ENCODE measurements around the gene SMAD4. TPM values are rescaled to one million over a fixed set of nuclear protein-coding genes. Genes with fewer than 3 reads are reported as not detected.
A peak's percentile ranks its signal among the peaks of the same experiment; 100 is the strongest.

SMAD4 gene
- total RNA-seq, 1 experiment from 2014 or later = 172 TPM

DNA sequence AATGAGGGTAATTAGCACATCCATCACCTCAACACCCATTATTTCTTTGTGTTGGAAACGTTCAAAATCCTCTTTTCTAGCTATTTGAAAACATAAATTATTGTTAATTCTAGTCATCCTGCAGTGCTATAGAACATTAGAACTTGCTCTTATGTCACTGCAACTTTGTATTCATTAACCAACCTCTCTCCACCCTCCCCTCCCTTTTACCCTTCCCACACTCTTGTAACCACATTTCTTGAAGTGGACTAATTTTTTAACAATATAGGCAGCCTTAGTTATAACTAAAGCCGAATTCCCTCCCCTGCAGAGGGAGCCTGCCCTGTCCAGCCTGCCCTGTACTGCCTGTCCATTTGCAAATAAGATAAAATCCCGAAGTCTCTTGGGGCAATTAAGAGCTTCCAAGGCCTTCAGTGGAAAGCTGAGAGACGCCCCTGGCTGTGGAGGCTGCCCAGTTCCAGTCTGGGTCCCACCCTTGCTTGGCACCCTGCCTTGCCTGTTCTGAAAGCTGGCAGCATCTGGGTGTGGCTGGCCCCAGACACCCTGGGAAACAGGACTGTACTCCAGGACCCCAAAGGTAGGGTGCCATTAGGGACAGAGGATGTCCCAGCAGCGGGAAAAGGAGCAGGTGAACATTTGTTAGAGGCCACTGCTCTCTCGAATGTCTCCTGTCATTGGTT lies 102.4 kb downstream of the SMAD4 start:
- no peak overlapping the region for H3K27ac ChIP-seq (ENCODE audit: insufficient read length, low read depth, low read length)
- no peak overlapping the region for H2AK5ac ChIP-seq (ENCODE audit: insufficient read length, low read length)
- Mint-ChIP-seq H3K27me3 (ENCODE audit: low read depth) (no peaks in the 10 kb centered on the region), H3K4me1 (peaks cover 13 to 14% of the 10 kb centered on the region in 2 experiments), H3K4me3 (no peak overlapping the region; a peak in 1 of 5 replicates), H3K27ac (peak overlapping the region in 1 of 3 experiments; percentile 55; a peak in 2 of 7 replicates), H3K36me3 (ENCODE audit: insufficient read depth in 1 of 3, low read depth in 3 of 3) (no peaks in the 10 kb centered on the region; a peak in 1 of 7 replicates), H3K9me3 (no peaks in the 10 kb centered on the region; a peak in 1 of 5 replicates)
- H4K20me1 ChIP-seq (ENCODE audit: control insufficient read depth, insufficient read depth, insufficient read length) = no peaks in the 10 kb centered on the region
- no peak overlapping the region for H3K56ac ChIP-seq (ENCODE audit: insufficient read length, low read depth, low read length)
- no peak overlapping the region for H3K9ac ChIP-seq (ENCODE audit: extremely low read depth, insufficient read length, low read length)
- no CpG with 5 or more reads among the region's 6 CpGs for WGBS (ENCODE audit: extremely low coverage, insufficient read length, low lambda C conversion rate)
- no peak for DNase-seq
- no peak overlapping the region for H4K8ac ChIP-seq (replicated peaks; ENCODE audit: insufficient read length, low read depth, low read length)
- no peak overlapping the region for H2AFZ ChIP-seq (ENCODE audit: low read length)
- TF ChIP-seq, protein P1, sequence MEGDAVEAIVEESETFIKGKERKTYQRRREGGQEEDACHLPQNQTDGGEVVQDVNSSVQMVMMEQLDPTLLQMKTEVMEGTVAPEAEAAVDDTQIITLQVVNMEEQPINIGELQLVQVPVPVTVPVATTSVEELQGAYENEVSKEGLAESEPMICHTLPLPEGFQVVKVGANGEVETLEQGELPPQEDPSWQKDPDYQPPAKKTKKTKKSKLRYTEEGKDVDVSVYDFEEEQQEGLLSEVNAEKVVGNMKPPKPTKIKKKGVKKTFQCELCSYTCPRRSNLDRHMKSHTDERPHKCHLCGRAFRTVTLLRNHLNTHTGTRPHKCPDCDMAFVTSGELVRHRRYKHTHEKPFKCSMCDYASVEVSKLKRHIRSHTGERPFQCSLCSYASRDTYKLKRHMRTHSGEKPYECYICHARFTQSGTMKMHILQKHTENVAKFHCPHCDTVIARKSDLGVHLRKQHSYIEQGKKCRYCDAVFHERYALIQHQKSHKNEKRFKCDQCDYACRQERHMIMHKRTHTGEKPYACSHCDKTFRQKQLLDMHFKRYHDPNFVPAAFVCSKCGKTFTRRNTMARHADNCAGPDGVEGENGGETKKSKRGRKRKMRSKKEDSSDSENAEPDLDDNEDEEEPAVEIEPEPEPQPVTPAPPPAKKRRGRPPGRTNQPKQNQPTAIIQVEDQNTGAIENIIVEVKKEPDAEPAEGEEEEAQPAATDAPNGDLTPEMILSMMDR (conservative IDR thresholded peaks at IDR 0.05) = no peak
- peak overlapping the region; percentile 57; the same call in 1 of the 2 replicates for H3K14ac ChIP-seq (ENCODE audit: insufficient read depth, low read length)
- H3K4me1 ChIP-seq (ENCODE audit: insufficient read depth, low read length) = no peaks in the 10 kb centered on the region
- no peaks in the 10 kb centered on the region for H3K27me3 ChIP-seq (ENCODE audit: insufficient read depth, low read length)
- no peak overlapping the region for H2BK120ac ChIP-seq (ENCODE audit: low read depth, low read length, poor library complexity, severe bottlenecking)
- no peak overlapping the region for H2BK12ac ChIP-seq (ENCODE audit: insufficient read length, low read depth, low read length)
- no peaks in the 10 kb centered on the region for H3K9me3 ChIP-seq (ENCODE audit: control insufficient read depth, low read depth, low read length)
- no peaks in the 10 kb centered on the region for H3K23me2 ChIP-seq (ENCODE audit: insufficient read length, low read depth, low read length, poor library complexity, severe bottlenecking)
- no peak overlapping the region for H2BK15ac ChIP-seq (ENCODE audit: low read depth, low read length)
- H2BK20ac ChIP-seq (ENCODE audit: low read depth, low read length, poor library complexity, severe bottlenecking) = no peak overlapping the region
- H3T11ph ChIP-seq (ENCODE audit: low read length) = no peak overlapping the region
- H3K79me1 ChIP-seq (ENCODE audit: insufficient read depth, low read depth, low read length, poor library complexity, severe bottlenecking) = no peaks in the 10 kb centered on the region
- no peak overlapping the region for H4K5ac ChIP-seq (ENCODE audit: insufficient read length, low read depth, low read length)
- H4K91ac ChIP-seq (ENCODE audit: insufficient read length, low read depth, low read length) = no peak overlapping the region
- H3K23ac ChIP-seq (ENCODE audit: insufficient read length, low read depth, low read length) = no peak overlapping the region
- H3K4ac ChIP-seq (ENCODE audit: low read depth, low read length) = no peak overlapping the region
- no peaks in the 10 kb centered on the region for H3K79me2 ChIP-seq (ENCODE audit: insufficient read depth, low read length)
- no peak overlapping the region for H2BK5ac ChIP-seq (ENCODE audit: insufficient read length, low read length)
- no peak overlapping the region for H3K18ac ChIP-seq (ENCODE audit: insufficient read length, low read depth, low read length)
- no peak overlapping the region for H3K4me2 ChIP-seq (ENCODE audit: insufficient read depth, insufficient read length, low read length)

Measured in H9 (cell line).